Anterior cingulate cortex (tissue), 58 donors: ENCODE data around the gene BTK.

Experiments used
- DNase-seq, 58 donors: peaks; one replicate each; lab custom pipeline; 2025; lab: John Stamatoyannopoulos, UW

Gene BTK

GRCh38 chrX:101394372-101394771 lies 8.4 kb upstream of the BTK start:
- DNase-seq = no peak

DNA sequence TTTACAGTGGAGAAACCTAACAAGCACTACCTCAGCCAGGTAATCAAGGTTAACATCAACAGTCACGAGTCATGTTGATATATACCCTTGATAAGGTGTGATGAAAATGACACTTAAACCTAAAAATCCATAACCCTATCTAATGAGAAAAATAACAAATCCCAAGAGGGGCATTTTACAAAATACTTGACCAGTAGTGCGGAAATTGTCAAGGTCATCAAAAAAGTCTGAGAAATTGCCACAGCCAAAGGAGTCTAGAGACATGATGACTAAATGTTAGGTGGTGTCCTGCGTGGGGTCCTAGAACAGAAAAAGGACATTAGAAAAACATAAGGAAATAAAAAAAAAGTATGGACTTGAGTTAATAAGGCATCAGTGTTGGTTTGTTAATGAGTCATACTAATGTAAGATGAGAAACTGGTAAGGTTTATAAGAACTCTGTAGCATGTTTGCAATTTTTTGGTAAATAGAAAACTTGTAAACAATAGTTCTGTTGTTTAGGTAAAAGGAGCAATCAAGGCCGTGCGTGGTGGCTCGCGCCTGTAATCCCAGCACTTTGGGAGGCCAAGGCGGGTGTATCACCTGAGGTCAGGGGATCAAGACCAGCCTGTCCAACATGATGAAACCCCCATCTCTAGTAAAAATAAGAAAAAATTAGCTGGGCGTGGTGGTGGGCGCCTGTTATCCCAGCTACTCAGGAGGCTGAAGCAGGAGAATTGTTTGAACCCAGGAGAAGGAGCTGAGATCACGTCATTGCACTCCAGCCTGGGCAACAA lies 7.7 kb upstream of the BTK start:
- no peak for DNase-seq

GRCh38 chrX:101391831-101392230 lies 5.8 kb upstream of the BTK start:
- DNase-seq = no peak

DNA sequence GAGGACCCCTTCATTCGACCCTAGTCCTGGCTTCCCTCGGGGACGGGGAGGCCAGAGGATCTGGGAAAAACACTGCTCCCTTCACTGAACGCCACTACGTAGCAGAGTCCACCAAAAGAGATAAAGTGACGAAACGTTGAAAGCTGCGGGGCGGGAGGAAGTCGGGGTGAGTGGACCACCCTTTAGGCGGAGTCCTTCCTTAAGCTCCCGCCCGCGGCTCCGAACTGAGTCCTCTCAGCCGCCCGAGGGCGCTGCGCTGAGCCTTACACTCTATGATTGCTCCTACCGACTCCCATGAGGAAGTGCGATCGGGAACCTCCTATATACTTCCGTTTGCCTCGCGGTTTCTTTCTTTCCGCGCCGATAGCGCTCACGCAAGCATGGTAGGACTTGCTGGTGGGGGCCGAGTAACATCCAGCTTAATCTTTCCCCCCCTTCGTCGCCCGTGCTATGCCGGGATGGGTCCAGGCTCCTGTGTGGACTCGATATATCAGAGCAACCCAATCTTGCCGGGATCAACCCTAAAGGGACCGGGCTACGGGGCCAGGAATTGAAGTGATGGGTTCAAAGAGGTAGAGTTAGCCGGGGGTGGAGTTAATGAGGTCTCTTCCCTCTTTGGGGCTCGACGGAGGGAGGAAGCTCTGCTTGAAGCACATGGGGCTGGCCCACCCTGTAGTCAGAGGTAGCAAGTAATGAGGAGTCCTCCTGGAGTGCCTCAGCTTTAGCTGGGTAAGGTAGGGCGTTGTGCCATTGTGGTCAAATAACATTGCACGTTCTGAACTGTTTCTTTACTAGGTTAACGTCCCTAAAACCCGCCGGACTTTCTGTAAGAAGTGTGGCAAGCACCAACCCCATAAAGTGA lies 4.9 kb upstream of the BTK start, which contains the start of gene RPL36A:
TSS of gene RPL36A (plus strand) at position 348 of the 862 bp plus-strand sequence. CDS start at position 381, 33 bp downstream.
- DNase-seq = peak; percentile 1 to 86 (median 67)

GRCh38 chrX:101388604-101389003 lies 2.6 kb upstream of the BTK start:
- DNase-seq = no peak

GRCh38 chrX:101386542-101386885 lies 523 bp upstream of the BTK start:
- no peak for DNase-seq

GRCh38 chrX:101385026-101385684 lies 836 bp downstream of the BTK start:
- no peak for DNase-seq

- DNase-seq = no peak
These were observed 2.2 kb downstream of the BTK start for GRCh38 chrX:101383679-101384205.

GRCh38 chrX:101377547-101377946 lies 8.4 kb downstream of the BTK start:
- DNase-seq = no peak

- DNase-seq = no peak
These were observed 15.0 kb downstream of the BTK start for GRCh38 chrX:101370888-101371504.

DNA sequence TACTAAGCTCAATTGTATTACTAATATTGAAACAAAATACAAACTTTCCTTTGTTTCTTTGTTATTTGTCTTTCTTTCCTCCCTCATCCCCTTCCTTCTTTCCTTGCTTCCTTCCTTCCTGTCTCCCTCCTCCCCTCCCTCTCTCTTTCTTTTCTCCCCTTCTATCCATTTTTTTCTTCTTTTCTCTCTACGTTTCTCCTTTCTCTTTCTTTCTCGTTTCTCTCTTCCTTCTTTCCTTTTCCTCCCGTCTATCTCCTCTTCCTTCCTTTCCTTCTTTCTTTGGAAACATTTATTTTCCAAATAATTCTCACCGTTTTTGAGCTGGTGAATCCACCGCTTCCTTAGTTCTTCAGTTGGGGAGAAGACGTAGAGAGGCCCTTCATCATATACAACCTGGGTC lies 16.3 kb downstream of the BTK start:
- DNase-seq = no peak

- DNase-seq = no peak
These were observed 17.2 kb downstream of the BTK start for GRCh38 chrX:101368800-101369199.

DNA sequence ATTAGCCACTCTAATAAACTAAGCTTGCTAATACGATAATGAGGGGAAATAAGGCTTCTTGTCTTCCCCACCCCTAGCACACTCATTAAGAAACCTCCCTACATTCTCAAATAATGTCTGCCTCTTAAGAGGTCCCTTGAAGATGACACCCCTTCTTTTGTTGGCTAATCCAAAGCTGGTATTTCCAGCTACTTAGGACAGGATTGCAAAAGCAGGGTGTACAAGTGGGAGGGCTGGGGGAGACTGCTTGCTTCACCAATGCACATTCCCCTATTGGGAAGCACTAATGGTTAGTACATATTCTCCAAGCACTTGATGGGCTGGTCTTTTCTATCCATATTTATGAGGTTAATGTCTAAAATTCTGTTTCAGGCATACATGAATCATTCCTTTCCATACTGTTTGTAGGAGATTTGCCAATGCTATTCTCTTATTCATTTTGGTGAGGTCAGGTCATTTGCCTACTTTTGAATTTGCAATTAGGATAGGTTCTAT lies 20.6 kb downstream of the BTK start:
- DNase-seq = no peak

GRCh38 chrX:101362757-101363156 lies 23.2 kb downstream of the BTK start:
- no peak for DNase-seq

DNA sequence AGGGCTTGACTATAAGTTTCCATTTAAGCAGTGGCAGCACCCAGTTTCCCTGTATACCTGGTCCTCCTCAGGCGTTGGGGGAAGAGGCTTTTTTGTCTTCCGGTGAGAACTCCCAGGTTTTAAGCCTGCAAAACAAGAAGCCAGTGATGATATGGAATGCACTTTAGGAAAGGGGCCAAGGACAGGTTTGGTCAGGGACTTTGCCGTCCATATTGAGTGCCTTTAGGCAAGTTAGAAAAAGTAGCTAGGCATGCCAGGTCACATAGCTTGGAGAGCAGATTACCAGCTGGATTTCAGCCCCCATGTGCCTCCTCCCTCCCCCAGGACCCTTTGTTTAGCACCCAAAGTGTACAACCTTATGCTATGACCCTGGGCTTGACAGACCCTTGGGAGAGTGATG lies 23.9 kb downstream of the BTK start:
- no peak for DNase-seq

DNA sequence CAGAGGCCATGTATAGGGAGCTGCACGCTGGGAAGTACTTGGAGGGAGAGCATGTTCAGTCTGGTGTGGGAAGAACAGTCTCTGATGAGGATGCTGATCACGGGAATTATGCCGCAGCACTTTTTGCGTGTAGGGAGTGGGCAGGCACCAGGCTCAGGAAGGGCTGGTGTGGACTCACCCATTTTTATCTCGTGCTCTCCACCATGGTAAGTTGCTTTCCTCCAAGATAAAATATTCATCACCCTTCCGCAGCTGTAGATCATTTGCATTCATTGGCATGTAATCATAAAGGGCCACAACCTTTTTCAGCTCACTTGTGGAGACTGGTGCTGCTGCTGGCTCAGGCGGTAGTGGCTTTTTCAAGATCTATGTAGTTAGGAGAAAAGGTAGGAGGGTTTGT lies 25.6 kb downstream of the BTK start:
- DNase-seq = no peak

- DNase-seq = peak in 1 of 58 donors; percentile 0
These were observed 26.0 kb downstream of the BTK start for GRCh38 chrX:101359966-101360365.

DNA sequence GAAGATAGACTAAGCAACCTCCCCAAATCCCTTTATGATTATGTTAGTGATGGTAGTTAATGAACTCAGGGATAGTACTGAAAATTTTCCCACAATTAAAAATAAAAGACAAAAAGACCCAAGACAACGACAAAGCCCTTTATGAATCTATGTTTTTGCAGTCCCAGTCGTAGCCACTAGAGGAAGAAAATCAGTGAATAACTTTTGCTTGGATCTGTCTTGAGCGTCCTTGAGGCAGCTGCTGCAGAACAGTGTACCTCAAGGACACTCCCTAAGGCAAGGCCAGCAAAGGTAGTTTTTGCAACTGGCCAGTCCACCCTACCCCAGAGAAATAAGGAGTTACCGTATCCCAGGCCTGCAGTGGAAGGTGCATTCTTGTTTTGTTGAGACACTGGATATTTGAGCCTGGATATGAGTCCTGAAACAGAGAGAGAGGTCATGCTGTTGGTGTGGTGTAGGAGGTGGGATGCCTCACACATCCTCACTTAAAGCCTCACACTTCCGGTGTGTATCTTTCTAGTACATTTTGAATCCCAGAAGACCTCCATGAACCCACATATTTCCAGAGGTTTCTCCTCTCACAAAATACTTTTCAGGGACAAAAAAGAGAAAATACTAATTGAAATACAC lies 28.7 kb downstream of the BTK start:
- DNase-seq = no peak

- DNase-seq = no peak
These were observed 36.8 kb downstream of the BTK start for GRCh38 chrX:101349193-101349562.
